PFSK-1 (cell line): Measurements from ENCODE around the gene JPH4. TPM values are rescaled to one million over a fixed set of nuclear protein-coding genes. Genes with fewer than 3 reads are reported as not detected.

ENCODE experiments used
- FOXP2 ChIP-seq: optimal IDR thresholded peaks from 2 replicates; pipeline ENCODE3; 2011; ENCODE audit warnings: borderline replicate concordance, control low read depth, inconsistent platforms; ENCODE audit not compliant: insufficient read depth; ENCODE audit errors: extremely low read length, extremely low read depth
- POLR2AphosphoS5 ChIP-seq: IDR thresholded peaks from 2 replicates; pipeline ENCODE4 v1.6.1; 2012; ENCODE audit warnings: low read depth, mild to moderate bottlenecking, control low read depth, low read length, moderate library complexity
- REST ChIP-seq, 2 experiments: IDR thresholded peaks; 2 replicates each; pipeline versions ENCODE4 v1.6.1 to v1.8.0; 2011 to 2012; ENCODE audit warnings: low read depth in 2 of 2, low read length in 2 of 2, control low read depth in 1 of 2, inconsistent platforms in 1 of 2, mild to moderate bottlenecking in 1 of 2, moderate library complexity in 1 of 2; ENCODE audit not compliant: insufficient read depth in 1 of 2
- SIN3A ChIP-seq: IDR thresholded peaks from 2 replicates; pipeline ENCODE4 v1.6.1; 2012; ENCODE audit warnings: mild to moderate bottlenecking, low read length, moderate library complexity, borderline replicate concordance; ENCODE audit not compliant: insufficient read depth
- TAF1 ChIP-seq: IDR thresholded peaks from 2 replicates; pipeline ENCODE4 v1.6.1; 2012; ENCODE audit warnings: low read length, control low read depth, borderline replicate concordance; ENCODE audit not compliant: insufficient read depth
- polyA plus RNA-seq: library from polyadenylated mRNA; unstranded; fragments of >200 nt; gene quantifications from one replicate; pipeline ENCODE4 v1.2.1, GENCODE V29; 2012; ENCODE audit warnings: low read depth, missing spikeins; ENCODE audit not compliant: insufficient read length

Gene JPH4
- polyA plus RNA-seq, result 0.74 TPM

DNA sequence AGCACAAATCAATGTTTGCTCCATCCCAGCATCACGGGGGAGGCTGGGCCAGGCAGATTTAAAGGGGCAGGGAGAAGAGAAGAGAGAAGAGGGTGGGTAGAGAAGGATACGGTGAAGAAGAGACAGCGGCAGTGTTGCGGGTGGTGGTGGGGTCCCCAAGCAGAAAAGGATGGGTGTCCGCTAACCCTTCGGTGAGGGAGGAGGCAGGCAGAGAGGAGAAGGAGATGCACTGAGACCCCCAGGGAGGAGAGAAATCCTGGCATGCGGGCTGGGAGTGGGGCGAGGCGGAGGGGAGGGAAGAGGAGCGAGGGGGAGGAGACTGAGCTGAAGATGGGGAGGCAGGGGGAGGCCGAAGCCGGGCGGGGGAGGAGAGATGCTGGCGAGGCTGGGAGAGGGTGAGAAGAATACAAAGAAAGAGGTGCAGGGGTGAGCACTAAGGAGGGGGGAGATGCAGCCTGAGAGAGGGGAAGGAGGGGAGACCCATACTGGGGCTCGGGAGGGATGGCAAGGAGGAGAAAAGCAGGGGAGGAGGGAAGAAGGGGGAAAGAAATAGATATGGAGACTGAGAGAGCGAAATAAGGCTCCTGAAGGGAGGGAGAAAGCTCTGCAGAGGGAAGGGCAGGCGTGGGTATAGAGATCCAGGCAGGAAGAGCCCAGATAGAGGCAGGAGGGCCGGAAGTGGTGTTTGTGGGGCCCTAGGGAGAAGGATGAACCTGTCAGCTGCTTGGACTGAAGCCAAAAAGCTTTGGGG is at the start of gene JPH4:
Gene JPH4, minus strand, starts transcription at position 231 of the 751 bp plus-strand sequence. CDS start 1,337 bp downstream, outside the sequence.
- no peak for TF ChIP-seq TAF1
- TF ChIP-seq REST (IDR thresholded peaks at IDR 0.05; ENCODE audit: insufficient read depth in 1 of 2, low read depth in 2 of 2, low read length in 2 of 2), result no peak
- no peak for TF ChIP-seq POLR2AphosphoS5
- TF ChIP-seq FOXP2, result no peak
- TF ChIP-seq SIN3A, result no peak

DNA sequence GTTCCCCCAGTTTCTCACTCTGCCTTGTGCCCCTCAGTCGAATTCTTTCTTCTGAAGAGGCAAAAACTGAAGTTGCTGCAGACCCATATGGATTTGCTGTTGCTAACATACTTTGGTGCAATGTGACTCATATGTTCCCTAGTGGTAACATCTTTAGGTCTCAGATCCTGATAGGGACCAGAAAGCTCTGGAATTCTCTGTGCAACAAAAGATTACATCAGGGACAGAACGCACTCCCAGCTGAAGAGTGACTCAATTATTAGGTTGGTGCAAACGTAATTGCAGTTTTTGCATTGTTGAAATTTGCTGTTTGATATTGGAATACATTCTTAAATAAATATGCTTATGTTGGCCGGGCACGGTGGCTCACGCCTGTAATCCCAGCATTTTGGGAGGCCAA is 49.4 kb upstream of the JPH4 start:
- TF ChIP-seq SIN3A (no peak), REST (IDR thresholded peaks at IDR 0.05; ENCODE audit: insufficient read depth in 1 of 2, low read depth in 2 of 2, low read length in 2 of 2) (no peak), POLR2AphosphoS5 (no peak), TAF1 (no peak), FOXP2 (no peak)

DNA sequence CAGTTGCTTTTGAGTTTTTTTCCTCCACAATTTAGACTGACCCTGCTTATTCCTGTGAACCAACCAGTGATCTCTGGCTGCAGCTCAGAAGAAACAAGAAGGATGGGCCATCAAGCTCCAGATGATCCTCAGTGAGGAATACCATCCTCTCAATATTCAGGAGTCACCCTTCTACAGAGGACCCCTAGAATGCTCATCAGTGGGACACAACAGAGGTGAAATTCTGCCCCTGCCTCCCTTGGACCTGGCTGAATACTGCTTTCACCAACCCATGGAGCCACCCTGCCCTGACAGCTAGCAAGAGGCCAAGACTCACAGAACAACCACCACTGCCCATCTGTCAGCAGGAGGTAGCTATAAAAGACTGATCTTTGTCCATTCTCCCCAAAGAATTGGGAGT is 48.4 kb upstream of the JPH4 start:
- no peak for TF ChIP-seq FOXP2
- no peak for TF ChIP-seq REST (IDR thresholded peaks at IDR 0.05; ENCODE audit: insufficient read depth in 1 of 2, low read depth in 2 of 2, low read length in 2 of 2)
- no peak for TF ChIP-seq TAF1
- no peak for TF ChIP-seq POLR2AphosphoS5
- no peak for TF ChIP-seq SIN3A

GRCh38 chr14:23624830-23625404 is 46.3 kb upstream of the JPH4 start:
- TF ChIP-seq POLR2AphosphoS5, result no peak
- TF ChIP-seq SIN3A, result no peak
- no peak for TF ChIP-seq TAF1
- TF ChIP-seq FOXP2, result no peak
- no peak for TF ChIP-seq REST (IDR thresholded peaks at IDR 0.05; ENCODE audit: insufficient read depth in 1 of 2, low read depth in 2 of 2, low read length in 2 of 2)

- TF ChIP-seq REST (IDR thresholded peaks at IDR 0.05; ENCODE audit: insufficient read depth in 1 of 2, low read depth in 2 of 2, low read length in 2 of 2) (no peak), TAF1 (no peak), FOXP2 (no peak), SIN3A (no peak), POLR2AphosphoS5 (no peak)
Observed at GRCh38 chr14:23623962-23624361, 45.4 kb upstream of the JPH4 start.
